ENCODE data around the gene ATP9B.

Gene ATP9B

DNA sequence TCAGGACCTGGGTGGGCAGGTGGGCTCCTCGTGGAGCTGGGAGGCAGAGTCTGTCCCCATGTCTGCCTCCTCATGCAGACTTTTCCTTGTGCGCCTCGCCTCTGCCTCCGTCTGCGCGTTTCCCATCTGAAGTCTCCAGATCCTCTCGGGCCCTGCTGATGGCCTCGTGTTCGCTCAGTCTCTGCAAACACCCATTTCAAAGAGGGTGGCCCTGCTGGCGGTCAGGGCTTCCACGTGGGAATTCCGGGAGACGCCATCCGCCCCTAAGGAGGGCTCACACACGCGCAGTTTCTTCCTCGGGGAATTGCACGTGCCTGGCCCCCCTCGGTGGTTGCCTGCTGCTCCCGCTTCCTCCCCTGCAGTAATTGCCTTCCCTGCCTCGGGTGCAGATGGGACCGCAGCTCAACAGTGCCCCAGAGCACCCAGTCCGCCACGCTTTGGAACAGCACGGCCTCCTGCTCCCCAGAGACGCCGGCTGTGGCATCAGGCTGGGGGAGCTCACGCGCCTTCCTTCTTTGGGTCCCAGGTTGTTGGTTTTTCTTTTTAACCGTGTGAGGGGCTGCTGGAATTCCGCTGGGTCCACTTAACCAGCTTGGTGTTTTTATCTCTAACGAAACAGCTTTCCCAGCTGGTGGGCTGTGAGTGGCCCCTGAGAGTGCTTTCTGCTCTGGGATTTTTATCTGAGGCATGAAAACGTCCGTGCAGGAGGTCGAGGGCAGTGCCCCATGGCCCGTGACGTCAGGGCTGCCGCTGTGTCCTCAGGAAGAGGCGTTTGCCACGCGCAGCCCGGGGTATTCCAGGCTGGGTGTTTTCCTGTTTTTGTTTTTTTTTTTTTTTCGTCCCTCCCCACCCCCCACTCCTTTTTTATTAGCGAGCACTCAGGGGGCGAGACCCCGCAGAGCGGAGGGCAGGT is 342.7 kb downstream of the ATP9B start:
- Histone ChIP-seq H3K9me3 (ENCODE audit: control insufficient read depth, low read length) (no peaks in the 10 kb centered on the region), H3K27me3 (ENCODE audit: control insufficient read depth, insufficient read depth, low read length, poor library complexity, severe bottlenecking) (no peaks in the 10 kb centered on the region), H3K27ac (ENCODE audit: insufficient read depth, low read depth, low read length, poor library complexity, severe bottlenecking) (no peak overlapping the region), H3K4me3 (ENCODE audit: insufficient read depth, low read depth, low read length) (no peak overlapping the region), H3K36me3 (ENCODE audit: control insufficient read depth, insufficient read depth, low read length) (no peaks in the 10 kb centered on the region), H3K4me1 (ENCODE audit: control insufficient read depth, insufficient read depth, low read length) (peaks cover 10% of the 10 kb centered on the region)
- 80 to 81% methylated on average over 46 of the region's 47 CpGs for WGBS, 2 experiments

DNA sequence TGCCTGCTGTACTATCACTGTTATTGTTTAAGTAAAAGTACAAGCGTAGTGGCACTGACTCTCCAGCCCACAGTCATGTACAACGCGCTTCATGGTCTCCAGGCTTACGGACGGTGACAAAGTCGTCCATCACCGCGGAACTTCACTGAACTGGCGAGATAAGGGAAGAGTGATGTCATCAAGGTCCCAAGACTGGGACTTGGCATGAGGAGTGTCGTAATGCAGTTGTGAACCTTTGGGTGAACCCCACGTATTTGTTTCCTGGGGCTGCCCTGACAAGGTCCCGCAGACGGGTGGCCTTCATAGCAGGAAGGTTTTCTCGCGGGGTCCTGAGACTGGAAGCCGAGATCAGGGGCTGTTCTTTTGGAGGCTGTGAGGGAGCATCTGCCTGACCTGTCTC is 343.8 kb downstream of the ATP9B start:
- Histone ChIP-seq H3K4me1 (ENCODE audit: control insufficient read depth, insufficient read depth, low read length) (peaks cover 10% of the 10 kb centered on the region), H3K4me3 (ENCODE audit: insufficient read depth, low read depth, low read length) (no peak overlapping the region), H3K27me3 (ENCODE audit: control insufficient read depth, insufficient read depth, low read length, poor library complexity, severe bottlenecking) (no peaks in the 10 kb centered on the region), H3K9me3 (ENCODE audit: control insufficient read depth, low read length) (no peaks in the 10 kb centered on the region), H3K36me3 (ENCODE audit: control insufficient read depth, insufficient read depth, low read length) (no peaks in the 10 kb centered on the region), H3K27ac (ENCODE audit: insufficient read depth, low read depth, low read length, poor library complexity, severe bottlenecking) (no peak overlapping the region)
- 97% methylated on average over 16 of the region's 16 CpGs for WGBS, 2 experiments

DNA sequence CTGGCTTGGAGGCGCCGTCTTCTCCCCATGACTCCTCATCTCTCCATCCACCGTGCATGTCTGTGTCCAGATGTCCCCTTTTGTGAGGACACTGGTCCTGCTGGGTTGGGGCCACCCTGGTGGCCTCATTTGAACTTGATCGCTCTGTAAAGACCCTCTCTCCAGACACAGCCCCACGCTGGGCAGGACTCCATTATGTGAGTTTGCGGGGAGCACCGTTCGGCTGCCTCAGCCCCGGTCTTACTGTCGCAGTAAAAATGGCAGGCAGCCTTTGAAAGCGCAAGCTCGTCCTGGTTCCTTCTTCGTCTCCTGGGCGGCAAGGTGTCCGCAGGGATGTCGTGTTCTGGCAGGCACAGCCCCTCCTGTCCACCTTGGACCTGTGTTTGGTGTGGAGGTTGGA is 344.2 kb downstream of the ATP9B start:
- Histone ChIP-seq H3K27me3 (ENCODE audit: control insufficient read depth, insufficient read depth, low read length, poor library complexity, severe bottlenecking) (no peaks in the 10 kb centered on the region), H3K9me3 (ENCODE audit: control insufficient read depth, low read length) (no peaks in the 10 kb centered on the region), H3K4me3 (ENCODE audit: insufficient read depth, low read depth, low read length) (no peak overlapping the region), H3K4me1 (ENCODE audit: control insufficient read depth, insufficient read depth, low read length) (peaks cover 10% of the 10 kb centered on the region), H3K36me3 (ENCODE audit: control insufficient read depth, insufficient read depth, low read length) (no peaks in the 10 kb centered on the region), H3K27ac (ENCODE audit: insufficient read depth, low read depth, low read length, poor library complexity, severe bottlenecking) (no peak overlapping the region)
- 92 to 97% methylated on average over 16 of the region's 16 CpGs for WGBS, 2 experiments

DNA sequence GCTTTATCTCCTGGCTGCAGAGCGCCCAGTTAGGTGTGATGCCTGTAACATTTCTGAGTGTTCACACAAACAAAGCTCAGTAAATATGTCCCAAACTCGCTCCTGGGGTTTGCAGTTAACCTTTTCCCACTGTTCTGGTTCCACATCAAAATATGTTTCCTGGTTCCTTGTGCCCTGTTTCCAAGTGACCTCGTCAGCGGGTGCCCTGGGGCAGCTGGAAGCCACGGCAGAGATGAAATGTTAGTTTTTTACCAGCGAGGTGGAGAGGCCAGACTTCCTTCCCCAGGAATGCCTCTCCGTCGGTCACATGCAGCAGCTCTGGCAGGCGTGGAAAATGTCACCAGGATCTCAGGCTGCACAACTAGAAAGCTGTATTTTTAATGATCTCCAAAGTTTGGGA is 344.7 kb downstream of the ATP9B start:
- no peaks in the 10 kb centered on the region for H3K9me3 ChIP-seq (ENCODE audit: control insufficient read depth, low read length)
- 93 to 94% methylated on average over 9 of the region's 9 CpGs for WGBS, 2 experiments
- H3K36me3 ChIP-seq (ENCODE audit: control insufficient read depth, insufficient read depth, low read length): no peaks in the 10 kb centered on the region
- no peak overlapping the region for H3K4me3 ChIP-seq (ENCODE audit: insufficient read depth, low read depth, low read length)
- H3K27me3 ChIP-seq (ENCODE audit: control insufficient read depth, insufficient read depth, low read length, poor library complexity, severe bottlenecking): no peaks in the 10 kb centered on the region
- no peak overlapping the region for H3K27ac ChIP-seq (ENCODE audit: insufficient read depth, low read depth, low read length, poor library complexity, severe bottlenecking)
- H3K4me1 ChIP-seq (ENCODE audit: control insufficient read depth, insufficient read depth, low read length): peaks cover 10% of the 10 kb centered on the region

DNA sequence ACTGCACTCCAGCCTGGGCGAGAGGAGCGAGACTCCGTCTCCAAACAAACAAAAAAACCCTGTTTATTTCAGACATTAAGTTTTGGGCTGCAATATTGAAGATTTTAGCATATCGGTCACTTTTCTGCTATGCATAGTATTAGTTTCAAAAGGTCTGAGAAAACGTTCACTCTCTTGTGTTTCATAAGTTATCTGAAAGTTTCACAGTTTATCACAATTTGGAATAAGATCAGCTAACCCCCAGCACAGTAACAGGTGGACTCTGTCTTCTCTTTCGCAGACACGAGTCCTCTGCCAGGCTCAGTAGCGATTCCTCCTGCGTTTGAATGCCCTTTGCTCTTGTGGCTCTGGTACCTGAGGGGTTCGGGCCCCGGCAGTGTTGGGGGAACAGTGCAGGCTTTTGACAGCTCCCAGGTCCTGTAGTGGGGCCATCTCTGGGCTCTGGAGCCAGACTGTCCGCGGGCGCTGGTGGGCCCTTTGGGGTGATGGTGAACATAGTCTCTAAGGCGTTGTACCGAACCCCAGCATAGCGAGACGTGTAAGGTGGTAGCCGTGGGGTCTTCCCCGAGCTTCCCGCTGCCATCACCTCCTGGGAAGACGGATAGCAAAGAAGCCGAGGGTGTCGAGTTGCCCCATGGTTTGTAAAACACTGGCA is 347.0 kb downstream of the ATP9B start:
- 86 to 88% methylated on average over 24 of the region's 24 CpGs for WGBS, 2 experiments
- Histone ChIP-seq H3K36me3 (ENCODE audit: control insufficient read depth, insufficient read depth, low read length) (no peaks in the 10 kb centered on the region), H3K27ac (ENCODE audit: insufficient read depth, low read depth, low read length, poor library complexity, severe bottlenecking) (no peak overlapping the region), H3K9me3 (ENCODE audit: control insufficient read depth, low read length) (no peaks in the 10 kb centered on the region), H3K4me3 (ENCODE audit: insufficient read depth, low read depth, low read length) (no peak overlapping the region), H3K4me1 (ENCODE audit: control insufficient read depth, insufficient read depth, low read length) (peaks cover 10% of the 10 kb centered on the region), H3K27me3 (ENCODE audit: control insufficient read depth, insufficient read depth, low read length, poor library complexity, severe bottlenecking) (no peaks in the 10 kb centered on the region)

DNA sequence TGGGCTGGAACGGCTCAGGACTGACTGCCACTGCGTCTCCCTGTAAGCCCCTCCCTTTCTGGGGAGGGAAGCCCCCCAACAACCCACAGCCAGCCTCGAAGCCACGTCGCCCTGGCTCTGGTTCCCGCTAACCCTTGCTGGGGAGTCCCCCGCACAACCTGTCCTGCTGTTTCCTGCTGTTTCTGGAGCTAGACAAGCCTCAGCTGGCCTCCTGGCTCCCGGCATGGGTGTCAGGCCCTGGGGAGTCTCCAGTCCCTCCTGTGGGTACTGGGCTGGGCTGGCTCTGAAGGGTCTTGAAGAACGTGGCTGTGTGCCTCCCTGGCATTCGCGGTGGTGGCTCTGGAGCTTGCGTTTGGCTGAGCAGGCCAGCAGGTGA is 347.5 kb downstream of the ATP9B start:
- Histone ChIP-seq H3K4me1 (ENCODE audit: control insufficient read depth, insufficient read depth, low read length) (peaks cover 8% of the 10 kb centered on the region), H3K4me3 (ENCODE audit: insufficient read depth, low read depth, low read length) (no peak overlapping the region), H3K27ac (ENCODE audit: insufficient read depth, low read depth, low read length, poor library complexity, severe bottlenecking) (no peak overlapping the region), H3K36me3 (ENCODE audit: control insufficient read depth, insufficient read depth, low read length) (no peaks in the 10 kb centered on the region), H3K9me3 (ENCODE audit: control insufficient read depth, low read length) (no peaks in the 10 kb centered on the region), H3K27me3 (ENCODE audit: control insufficient read depth, insufficient read depth, low read length, poor library complexity, severe bottlenecking) (no peaks in the 10 kb centered on the region)
- whole genome bisulfite sequencing, 2 experiments: 89 to 90% methylated on average over 12 of the region's 12 CpGs

DNA sequence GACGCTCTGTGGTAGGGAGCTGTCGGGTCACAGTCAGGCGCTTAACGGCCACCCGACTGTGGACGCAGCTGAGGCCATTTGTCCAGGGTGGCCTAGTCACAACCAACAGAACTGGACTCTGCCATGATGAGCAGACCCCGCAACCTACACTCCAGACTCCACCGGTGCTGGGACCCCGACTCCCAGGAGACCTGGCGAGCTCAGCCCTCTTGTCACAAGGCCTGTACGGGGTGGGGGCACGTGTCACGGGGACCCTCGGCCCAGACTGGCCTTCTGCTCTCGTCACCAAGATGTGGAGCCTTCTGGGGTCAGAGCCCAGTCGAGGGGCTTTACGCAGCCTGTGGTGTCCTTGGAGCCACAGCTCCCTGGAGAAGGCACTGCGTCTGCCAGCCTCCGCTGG is 349.0 kb downstream of the ATP9B start:
- Histone ChIP-seq H3K4me1 (ENCODE audit: control insufficient read depth, insufficient read depth, low read length) (no peaks in the 10 kb centered on the region), H3K4me3 (ENCODE audit: insufficient read depth, low read depth, low read length) (no peak overlapping the region), H3K36me3 (ENCODE audit: control insufficient read depth, insufficient read depth, low read length) (no peaks in the 10 kb centered on the region), H3K27me3 (ENCODE audit: control insufficient read depth, insufficient read depth, low read length, poor library complexity, severe bottlenecking) (no peaks in the 10 kb centered on the region), H3K27ac (ENCODE audit: insufficient read depth, low read depth, low read length, poor library complexity, severe bottlenecking) (no peak overlapping the region), H3K9me3 (ENCODE audit: control insufficient read depth, low read length) (no peaks in the 10 kb centered on the region)
- 93 to 94% methylated on average over 19 of the region's 19 CpGs for WGBS, 2 experiments

DNA sequence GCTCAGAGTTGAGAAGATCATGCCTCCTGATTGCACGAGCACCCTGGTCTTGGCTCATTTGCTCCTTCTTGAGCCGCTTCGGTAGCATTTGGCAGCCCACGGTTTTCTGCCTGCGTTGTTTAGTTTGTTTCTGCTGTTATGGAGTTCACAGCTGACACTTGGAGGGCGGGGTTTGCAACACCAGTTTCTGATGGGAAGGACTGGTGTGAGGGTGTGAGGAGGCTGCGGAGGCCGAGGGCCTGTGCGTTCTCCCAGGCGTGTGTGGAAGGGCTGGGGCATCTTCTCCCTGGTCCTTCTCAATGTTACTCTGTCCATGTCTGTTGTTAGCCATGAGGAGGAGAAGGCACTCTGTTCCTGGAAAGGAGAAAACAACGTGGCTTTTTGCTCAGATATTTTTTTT is 349.4 kb downstream of the ATP9B start:
- no peaks in the 10 kb centered on the region for H3K4me1 ChIP-seq (ENCODE audit: control insufficient read depth, insufficient read depth, low read length)
- no peaks in the 10 kb centered on the region for H3K27me3 ChIP-seq (ENCODE audit: control insufficient read depth, insufficient read depth, low read length, poor library complexity, severe bottlenecking)
- H3K36me3 ChIP-seq (ENCODE audit: control insufficient read depth, insufficient read depth, low read length): no peaks in the 10 kb centered on the region
- H3K9me3 ChIP-seq (ENCODE audit: control insufficient read depth, low read length): no peaks in the 10 kb centered on the region
- WGBS, 2 experiments: 95% methylated on average over 11 of the region's 11 CpGs
- no peak overlapping the region for H3K27ac ChIP-seq (ENCODE audit: insufficient read depth, low read depth, low read length, poor library complexity, severe bottlenecking)
- no peak overlapping the region for H3K4me3 ChIP-seq (ENCODE audit: insufficient read depth, low read depth, low read length)

DNA sequence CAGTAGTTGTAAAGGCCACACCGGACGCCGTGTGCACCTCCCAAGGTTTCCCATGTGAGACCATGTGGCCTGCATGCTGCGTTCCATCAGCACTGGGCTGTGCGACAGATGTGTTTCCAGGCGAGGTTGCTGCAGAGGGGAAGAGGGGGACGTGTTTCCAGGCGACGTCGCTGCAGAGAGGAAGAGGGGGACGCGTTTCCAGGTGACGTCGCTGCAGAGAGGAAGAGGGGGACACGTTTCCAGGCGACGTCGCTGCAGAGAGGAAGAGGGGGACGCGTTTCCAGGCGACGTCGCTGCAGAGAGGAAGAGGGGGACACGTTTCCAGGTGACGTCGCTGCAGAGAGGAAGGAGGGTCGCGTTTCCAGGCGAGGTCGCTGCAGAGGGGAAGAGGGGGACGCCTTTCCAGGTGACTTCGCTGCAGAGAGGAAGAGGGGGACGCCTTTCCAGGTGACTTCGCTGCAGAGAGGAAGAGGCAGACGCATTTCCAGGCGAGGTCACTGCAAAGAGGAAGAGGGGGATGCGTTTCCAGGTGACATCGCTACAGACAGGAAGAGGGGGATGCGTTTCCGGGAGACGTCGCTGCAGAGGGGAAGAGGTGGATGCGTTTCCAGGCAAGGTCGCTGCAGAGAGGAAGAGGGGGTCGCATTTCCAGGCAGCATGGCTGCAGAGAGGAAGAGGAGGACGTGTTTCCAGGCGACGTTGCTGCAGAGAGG is 351.0 kb downstream of the ATP9B start:
- Histone ChIP-seq H3K9me3 (ENCODE audit: control insufficient read depth, low read length) (no peaks in the 10 kb centered on the region), H3K36me3 (ENCODE audit: control insufficient read depth, insufficient read depth, low read length) (no peaks in the 10 kb centered on the region)
- WGBS, 2 experiments: 91 to 93% methylated on average over 48 of the region's 48 CpGs

DNA sequence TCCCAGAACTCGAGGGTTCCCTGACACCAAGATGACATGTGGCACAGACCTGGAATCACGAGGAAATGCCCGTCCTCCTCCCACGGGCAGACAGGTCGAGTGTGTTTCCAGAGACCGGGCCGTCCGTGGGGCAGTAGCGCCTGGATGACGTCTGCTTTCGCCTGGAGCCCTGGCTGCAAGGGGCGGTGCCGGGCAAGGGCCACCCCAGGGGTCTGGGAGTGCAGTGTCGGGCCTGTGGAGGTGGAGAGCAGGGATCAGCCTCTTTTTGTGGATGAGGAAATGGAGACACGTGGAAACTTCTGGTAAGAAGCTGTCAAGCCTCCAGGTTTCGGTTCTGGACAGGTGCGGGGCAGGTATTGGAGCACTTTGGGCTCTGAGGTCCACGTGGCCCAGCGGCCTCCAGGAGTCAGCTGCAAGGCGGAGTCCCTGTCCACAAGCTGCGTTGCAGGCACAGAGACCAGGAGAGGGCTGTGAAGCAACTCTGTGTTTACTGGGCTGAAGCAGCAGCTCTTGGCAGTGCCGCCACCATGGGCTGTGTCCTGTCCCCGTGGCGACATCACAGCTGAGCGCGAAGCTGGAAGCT is 352.2 kb downstream of the ATP9B start:
- WGBS, 2 experiments: 89 to 90% methylated on average over 26 of the region's 26 CpGs
- no peaks in the 10 kb centered on the region for H3K9me3 ChIP-seq (ENCODE audit: control insufficient read depth, low read length)
- no peak overlapping the region for H3K4me3 ChIP-seq (ENCODE audit: insufficient read depth, low read depth, low read length)
- no peaks in the 10 kb centered on the region for H3K36me3 ChIP-seq (ENCODE audit: control insufficient read depth, insufficient read depth, low read length)
- H3K27me3 ChIP-seq (ENCODE audit: control insufficient read depth, insufficient read depth, low read length, poor library complexity, severe bottlenecking): no peaks in the 10 kb centered on the region
- no peaks in the 10 kb centered on the region for H3K4me1 ChIP-seq (ENCODE audit: control insufficient read depth, insufficient read depth, low read length)
- H3K27ac ChIP-seq (ENCODE audit: insufficient read depth, low read depth, low read length, poor library complexity, severe bottlenecking): no peak overlapping the region

More for the DNA sequence above, 351.0 kb downstream of the ATP9B start:
- H3K27me3 ChIP-seq (ENCODE audit: control insufficient read depth, insufficient read depth, low read length, poor library complexity, severe bottlenecking): no peaks in the 10 kb centered on the region
- no peak overlapping the region for H3K27ac ChIP-seq (ENCODE audit: insufficient read depth, low read depth, low read length, poor library complexity, severe bottlenecking)
- no peaks in the 10 kb centered on the region for H3K4me1 ChIP-seq (ENCODE audit: control insufficient read depth, insufficient read depth, low read length)
- no peak overlapping the region for H3K4me3 ChIP-seq (ENCODE audit: insufficient read depth, low read depth, low read length)

Measured in ectodermal cell (in vitro differentiated cells).